Measurements from ENCODE around the gene BHLHE40. TPM values are rescaled to one million over a fixed set of nuclear protein-coding genes. Genes with fewer than 3 reads are reported as not detected.

The BHLHE40 gene
- polyA plus RNA-seq, 2 of the 4 experiments (the other 2 are of a cell fraction) = 102 to 160 TPM

- Histone ChIP-seq H3K4me3 (peak overlapping the region; percentile 88), H3K27ac (peak overlapping the region; percentile 96 to 98), H3K4me1 (peaks cover 31% of the 10 kb centered on the region), H3K4me2 (peak overlapping the region; percentile 93), H3K9me3 (no peaks in the 10 kb centered on the region)
- CTCF ChIA-PET = interaction anchor here (0.7 to 17.8 kb wide), 28 partner anchors 8 to 325 kb away, joined by 3 to 602 read pairs (median 4); no protein-coding TSS in a partner anchor
- WGBS (ENCODE audit: missing lambda C conversion rate) = 2% methylated on average over 32 of the region's 32 CpGs
- peak; percentile 0 to 17; a peak in 4 of 6 replicates for ATAC-seq
- no peak for FAIRE-seq
- peak; percentile 64 to 90 for DNase-seq (ENCODE audit: low read depth in 1 of 2, low spot score in 1 of 2)
- POLR2A ChIA-PET = interaction anchor here (0.6 to 13.9 kb wide), 10 partner anchors 14 to 269 kb away, joined by 3 to 367 read pairs (median 10); no protein-coding TSS in a partner anchor
- no peak; the same call in none of the 2 replicates for TF ChIP-seq EHF (CRISPR knock-in tag; IDR thresholded peaks at IDR 0.05)
- TF ChIP-seq HDAC2 (IDR thresholded peaks at IDR 0.05) = no peak
- no peak; the same call in 1 of the 2 replicates for TF ChIP-seq NFE2L2 (conservative IDR thresholded peaks at IDR 0.05; ENCODE audit: low read length)
- peak; percentile 76; the same call in 1 of the 2 replicates for TF ChIP-seq HOXA7 (CRISPR knock-in tag; IDR thresholded peaks at IDR 0.05)
- TF ChIP-seq, protein P1, sequence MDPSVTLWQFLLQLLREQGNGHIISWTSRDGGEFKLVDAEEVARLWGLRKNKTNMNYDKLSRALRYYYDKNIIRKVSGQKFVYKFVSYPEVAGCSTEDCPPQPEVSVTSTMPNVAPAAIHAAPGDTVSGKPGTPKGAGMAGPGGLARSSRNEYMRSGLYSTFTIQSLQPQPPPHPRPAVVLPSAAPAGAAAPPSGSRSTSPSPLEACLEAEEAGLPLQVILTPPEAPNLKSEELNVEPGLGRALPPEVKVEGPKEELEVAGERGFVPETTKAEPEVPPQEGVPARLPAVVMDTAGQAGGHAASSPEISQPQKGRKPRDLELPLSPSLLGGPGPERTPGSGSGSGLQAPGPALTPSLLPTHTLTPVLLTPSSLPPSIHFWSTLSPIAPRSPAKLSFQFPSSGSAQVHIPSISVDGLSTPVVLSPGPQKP (IDR thresholded peaks at IDR 0.05; ENCODE audit: low read depth, low read length) = no peak
- TF ChIP-seq, protein P2, sequence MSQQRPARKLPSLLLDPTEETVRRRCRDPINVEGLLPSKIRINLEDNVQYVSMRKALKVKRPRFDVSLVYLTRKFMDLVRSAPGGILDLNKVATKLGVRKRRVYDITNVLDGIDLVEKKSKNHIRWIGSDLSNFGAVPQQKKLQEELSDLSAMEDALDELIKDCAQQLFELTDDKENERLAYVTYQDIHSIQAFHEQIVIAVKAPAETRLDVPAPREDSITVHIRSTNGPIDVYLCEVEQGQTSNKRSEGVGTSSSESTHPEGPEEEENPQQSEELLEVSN (IDR thresholded peaks at IDR 0.05; ENCODE audit: borderline replicate concordance, low read depth) = no peak
- TF ChIP-seq, protein P3, sequence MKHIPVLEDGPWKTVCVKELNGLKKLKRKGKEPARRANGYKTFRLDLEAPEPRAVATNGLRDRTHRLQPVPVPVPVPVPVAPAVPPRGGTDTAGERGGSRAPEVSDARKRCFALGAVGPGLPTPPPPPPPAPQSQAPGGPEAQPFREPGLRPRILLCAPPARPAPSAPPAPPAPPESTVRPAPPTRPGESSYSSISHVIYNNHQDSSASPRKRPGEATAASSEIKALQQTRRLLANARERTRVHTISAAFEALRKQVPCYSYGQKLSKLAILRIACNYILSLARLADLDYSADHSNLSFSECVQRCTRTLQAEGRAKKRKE (CRISPR knock-in tag; IDR thresholded peaks at IDR 0.05; ENCODE audit: low read depth) = 0 out of 2 replicates have a peak, but pooled peaks have one; percentile 23
- TF ChIP-seq, protein P4, sequence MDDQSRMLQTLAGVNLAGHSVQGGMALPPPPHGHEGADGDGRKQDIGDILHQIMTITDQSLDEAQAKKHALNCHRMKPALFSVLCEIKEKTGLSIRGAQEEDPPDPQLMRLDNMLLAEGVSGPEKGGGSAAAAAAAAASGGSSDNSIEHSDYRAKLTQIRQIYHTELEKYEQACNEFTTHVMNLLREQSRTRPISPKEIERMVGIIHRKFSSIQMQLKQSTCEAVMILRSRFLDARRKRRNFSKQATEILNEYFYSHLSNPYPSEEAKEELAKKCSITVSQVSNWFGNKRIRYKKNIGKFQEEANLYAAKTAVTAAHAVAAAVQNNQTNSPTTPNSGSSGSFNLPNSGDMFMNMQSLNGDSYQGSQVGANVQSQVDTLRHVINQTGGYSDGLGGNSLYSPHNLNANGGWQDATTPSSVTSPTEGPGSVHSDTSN (IDR thresholded peaks at IDR 0.05) = no peak
- TF ChIP-seq, protein P5, sequence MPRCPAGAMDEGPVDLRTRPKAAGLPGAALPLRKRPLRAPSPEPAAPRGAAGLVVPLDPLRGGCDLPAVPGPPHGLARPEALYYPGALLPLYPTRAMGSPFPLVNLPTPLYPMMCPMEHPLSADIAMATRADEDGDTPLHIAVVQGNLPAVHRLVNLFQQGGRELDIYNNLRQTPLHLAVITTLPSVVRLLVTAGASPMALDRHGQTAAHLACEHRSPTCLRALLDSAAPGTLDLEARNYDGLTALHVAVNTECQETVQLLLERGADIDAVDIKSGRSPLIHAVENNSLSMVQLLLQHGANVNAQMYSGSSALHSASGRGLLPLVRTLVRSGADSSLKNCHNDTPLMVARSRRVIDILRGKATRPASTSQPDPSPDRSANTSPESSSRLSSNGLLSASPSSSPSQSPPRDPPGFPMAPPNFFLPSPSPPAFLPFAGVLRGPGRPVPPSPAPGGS (IDR thresholded peaks at IDR 0.05) = no peak
- TF ChIP-seq, protein P6, sequence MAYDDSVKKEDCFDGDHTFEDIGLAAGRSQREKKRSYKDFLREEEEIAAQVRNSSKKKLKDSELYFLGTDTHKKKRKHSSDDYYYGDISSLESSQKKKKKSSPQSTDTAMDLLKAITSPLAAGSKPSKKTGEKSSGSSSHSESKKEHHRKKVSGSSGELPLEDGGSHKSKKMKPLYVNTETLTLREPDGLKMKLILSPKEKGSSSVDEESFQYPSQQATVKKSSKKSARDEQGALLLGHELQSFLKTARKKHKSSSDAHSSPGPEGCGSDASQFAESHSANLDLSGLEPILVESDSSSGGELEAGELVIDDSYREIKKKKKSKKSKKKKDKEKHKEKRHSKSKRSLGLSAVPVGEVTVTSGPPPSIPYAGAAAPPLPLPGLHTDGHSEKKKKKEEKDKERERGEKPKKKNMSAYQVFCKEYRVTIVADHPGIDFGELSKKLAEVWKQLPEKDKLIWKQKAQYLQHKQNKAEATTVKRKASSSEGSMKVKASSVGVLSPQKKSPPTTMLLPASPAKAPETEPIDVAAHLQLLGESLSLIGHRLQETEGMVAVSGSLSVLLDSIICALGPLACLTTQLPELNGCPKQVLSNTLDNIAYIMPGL (CRISPR knock-in tag; IDR thresholded peaks at IDR 0.05; ENCODE audit: borderline replicate concordance) = no peak
- TF ChIP-seq ZFP36 (IDR thresholded peaks at IDR 0.05; ENCODE audit: borderline replicate concordance, partially characterized antibody) = no peak
- peak; percentile 61; the same call in 1 of the 2 replicates for TF ChIP-seq HOXB5 (CRISPR knock-in tag; IDR thresholded peaks at IDR 0.05)
- peak; percentile 55 for TF ChIP-seq GATA3 (IDR thresholded peaks at IDR 0.05; ENCODE audit: borderline replicate concordance)
- peak; percentile 60; the same call in 1 of the 2 replicates for TF ChIP-seq RARB (CRISPR knock-in tag; IDR thresholded peaks at IDR 0.05)
- no peak for TF ChIP-seq CHD4 (IDR thresholded peaks at IDR 0.05; ENCODE audit: borderline replicate concordance)
- peak; percentile 76 for TF ChIP-seq SMC3 (IDR thresholded peaks at IDR 0.05)
- TF ChIP-seq NR3C1 (IDR thresholded peaks at IDR 0.05) = no peak
- TF ChIP-seq CTCF (IDR thresholded peaks at IDR 0.05) = peak; percentile 60
- TF ChIP-seq RAD21 (conservative IDR thresholded peaks at IDR 0.05 in 1 of 2, IDR thresholded peaks at IDR 0.05 in 1 of 2) = peak; percentile 54 to 62
- TF ChIP-seq MYC (IDR thresholded peaks at IDR 0.05; ENCODE audit: borderline replicate concordance, low read length) = no peak
- TF ChIP-seq ZNF302 (CRISPR knock-in tag; IDR thresholded peaks at IDR 0.05) = no peak
- peak in 1 of 2 experiments; percentile 59; a peak in 3 of 5 replicates for TF ChIP-seq JUN (IDR thresholded peaks at IDR 0.05)
- no peak for TF ChIP-seq HES2 (IDR thresholded peaks at IDR 0.05)
- no peak for TF ChIP-seq HEYL (CRISPR knock-in tag; IDR thresholded peaks at IDR 0.05)
- TF ChIP-seq MAFK (IDR thresholded peaks at IDR 0.05; ENCODE audit: partially characterized antibody) = peak; percentile 91
- TF ChIP-seq EHMT2 (IDR thresholded peaks at IDR 0.05; ENCODE audit: low read depth) = no peak
- no peak; the same call in 1 of the 2 replicates for TF ChIP-seq FOSL2 (IDR thresholded peaks at IDR 0.05)
- peak; percentile 66 for TF ChIP-seq FOSL2 (CRISPR knock-in tag; IDR thresholded peaks at IDR 0.05)
- TF ChIP-seq POLR2AphosphoS2 (conservative IDR thresholded peaks at IDR 0.05; ENCODE audit: low read length) = peak; percentile 85; the same call in 1 of the 2 replicates
Observed at GRCh38 chr3:4980229-4981203, 1.3 kb downstream of the BHLHE40 start.
